ENCODE data around the gene NUDT3. TPM values are rescaled to one million over a fixed set of nuclear protein-coding genes. Genes with fewer than 3 reads are reported as not detected.

NUDT3 gene
- total RNA-seq, 1 experiment from 2014 or later, result 14.1 TPM

GRCh38 chr6:34318499-34319470, 73.7 kb downstream of the NUDT3 start:
- no peaks in the 10 kb centered on the region for H3K4me1 ChIP-seq
- no peaks in the 10 kb centered on the region for H3K27me3 ChIP-seq
- no peaks in the 10 kb centered on the region for H3K36me3 ChIP-seq
- H3K4me3 ChIP-seq, result no peak overlapping the region
- no peak overlapping the region for H3K27ac ChIP-seq
- H3K9me3 ChIP-seq (replicated peaks), result no peaks in the 10 kb centered on the region
- no peak for DNase-seq

DNA sequence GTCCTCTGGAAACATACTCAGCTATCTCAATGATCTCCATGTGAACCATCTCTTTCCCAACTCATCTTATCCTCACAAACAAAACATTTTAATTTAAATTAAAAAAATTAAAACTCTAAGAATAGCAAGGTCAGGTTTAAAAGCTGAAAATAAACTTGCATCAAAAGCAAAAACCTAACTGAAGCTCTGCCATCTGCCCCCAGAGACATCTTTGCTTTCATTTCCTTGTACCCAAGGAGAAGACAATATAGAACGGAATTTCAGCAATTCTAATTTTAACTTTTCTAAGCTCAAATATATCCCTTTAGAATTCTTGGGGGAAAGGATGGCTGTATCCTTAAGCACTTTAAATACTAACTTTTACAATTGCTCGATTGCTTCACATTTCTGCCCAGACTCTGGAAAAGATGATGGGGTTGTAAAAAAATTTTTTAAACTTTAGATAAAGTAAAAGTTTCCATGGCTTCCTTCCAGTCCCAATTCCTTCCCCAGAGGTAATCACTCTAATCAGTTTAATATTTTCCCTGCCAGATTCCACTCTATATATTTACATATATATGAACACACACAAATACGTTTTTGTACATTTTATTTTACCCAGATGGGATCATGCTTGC, 74.5 kb downstream of the NUDT3 start:
- H3K27ac ChIP-seq, result no peak overlapping the region

DNA sequence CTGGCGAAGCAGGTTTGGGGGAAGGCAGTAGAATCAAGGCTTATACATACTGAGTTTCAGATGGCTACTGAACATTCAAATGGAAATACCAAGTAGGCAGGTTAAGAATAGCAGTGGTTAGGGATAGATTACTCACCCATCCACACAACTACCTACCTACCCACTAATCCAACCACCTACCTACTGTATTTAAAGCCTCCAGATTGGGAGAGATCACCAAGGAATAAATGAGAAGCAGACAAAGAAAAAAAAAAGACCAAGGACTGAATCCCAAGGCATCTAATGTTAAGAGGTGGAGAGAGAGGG, 75.3 kb downstream of the NUDT3 start:
- Histone ChIP-seq H3K27me3 (no peaks in the 10 kb centered on the region), H3K9me3 (replicated peaks) (no peaks in the 10 kb centered on the region), H3K36me3 (no peaks in the 10 kb centered on the region), H3K4me1 (no peaks in the 10 kb centered on the region), H3K4me3 (no peak overlapping the region), H3K27ac (no peak overlapping the region)
- DNase-seq, result no peak

More for the DNA sequence above, 74.5 kb downstream of the NUDT3 start:
- Histone ChIP-seq H3K4me1 (no peaks in the 10 kb centered on the region), H3K27me3 (no peaks in the 10 kb centered on the region), H3K36me3 (no peaks in the 10 kb centered on the region), H3K4me3 (no peak overlapping the region), H3K9me3 (replicated peaks) (no peaks in the 10 kb centered on the region)
- no peak for DNase-seq

- no peaks in the 10 kb centered on the region for H3K4me1 ChIP-seq
- no peak for DNase-seq
- H3K36me3 ChIP-seq, result no peaks in the 10 kb centered on the region
- H3K9me3 ChIP-seq (replicated peaks), result no peaks in the 10 kb centered on the region
- no peak overlapping the region for H3K4me3 ChIP-seq
- H3K27me3 ChIP-seq, result no peaks in the 10 kb centered on the region
- no peak overlapping the region for H3K27ac ChIP-seq
Measured at GRCh38 chr6:34316431-34317171, 75.9 kb downstream of the NUDT3 start.

- H3K27ac ChIP-seq, result no peak overlapping the region
- no peak overlapping the region for H3K4me3 ChIP-seq
- no peaks in the 10 kb centered on the region for H3K27me3 ChIP-seq
- no peaks in the 10 kb centered on the region for H3K36me3 ChIP-seq
- no peaks in the 10 kb centered on the region for H3K9me3 ChIP-seq (replicated peaks)
- no peaks in the 10 kb centered on the region for H3K4me1 ChIP-seq
- DNase-seq, result no peak
Measured at GRCh38 chr6:34315780-34316179, 76.7 kb downstream of the NUDT3 start.

- Histone ChIP-seq H3K36me3 (no peaks in the 10 kb centered on the region), H3K4me3 (no peak overlapping the region), H3K27me3 (no peaks in the 10 kb centered on the region), H3K9me3 (replicated peaks) (no peaks in the 10 kb centered on the region), H3K27ac (no peak overlapping the region), H3K4me1 (no peaks in the 10 kb centered on the region)
- DNase-seq, result no peak
Measured at GRCh38 chr6:34315256-34315655, 77.2 kb downstream of the NUDT3 start.

- Histone ChIP-seq H3K36me3 (no peaks in the 10 kb centered on the region), H3K4me1 (no peaks in the 10 kb centered on the region)
- DNase-seq, result no peak
Measured at GRCh38 chr6:34312259-34312658, 80.2 kb downstream of the NUDT3 start.

DNA sequence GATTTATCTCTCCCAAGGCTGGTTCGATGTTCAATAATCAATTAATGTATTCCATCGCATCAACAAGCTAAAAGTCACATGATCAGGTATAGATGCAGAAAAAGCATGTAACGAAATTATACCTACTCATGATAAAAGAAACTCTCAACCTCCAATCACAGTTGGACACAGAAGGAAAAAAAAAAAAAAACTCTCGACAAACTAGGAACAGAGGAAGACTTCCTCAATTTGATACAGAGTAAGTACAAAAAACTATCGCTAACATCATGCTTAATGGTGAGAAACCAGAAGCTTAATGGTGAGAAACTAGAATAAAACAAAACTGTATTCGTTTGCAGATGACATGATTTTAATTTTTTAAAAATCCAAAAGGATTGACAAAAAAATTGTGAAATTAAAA, 81.7 kb downstream of the NUDT3 start:
- no peaks in the 10 kb centered on the region for H3K36me3 ChIP-seq
- no peaks in the 10 kb centered on the region for H3K27me3 ChIP-seq
- no peaks in the 10 kb centered on the region for H3K9me3 ChIP-seq (replicated peaks)
- DNase-seq, result no peak
- H3K4me3 ChIP-seq, result no peak overlapping the region
- H3K4me1 ChIP-seq, result peaks cover 8% of the 10 kb centered on the region
- H3K27ac ChIP-seq, result no peak overlapping the region

More at GRCh38 chr6:34312259-34312658, 80.2 kb downstream of the NUDT3 start:
- Histone ChIP-seq H3K4me3 (no peak overlapping the region), H3K27ac (no peak overlapping the region), H3K9me3 (replicated peaks) (no peaks in the 10 kb centered on the region), H3K27me3 (no peaks in the 10 kb centered on the region)

DNA sequence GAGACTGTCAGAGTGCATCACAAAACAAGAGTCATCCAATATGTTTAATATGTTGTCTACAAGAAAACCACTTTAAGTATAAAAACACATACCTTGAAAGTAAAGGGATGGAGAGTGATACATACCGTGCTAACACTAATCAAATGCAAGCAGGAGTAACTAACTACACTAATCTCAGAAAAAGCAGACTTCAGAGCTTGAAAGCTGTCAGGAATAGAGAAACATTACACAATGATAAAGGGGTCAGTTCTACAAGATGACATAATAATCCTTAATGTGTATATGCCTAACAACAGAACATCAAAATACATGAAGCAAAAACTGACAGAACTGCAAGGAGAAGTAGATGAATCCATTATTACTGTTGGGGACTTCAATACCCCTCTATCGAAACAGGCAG, 84.0 kb downstream of the NUDT3 start:
- Histone ChIP-seq H3K9me3 (replicated peaks) (no peaks in the 10 kb centered on the region), H3K4me3 (no peak overlapping the region), H3K4me1 (peaks cover 10% of the 10 kb centered on the region), H3K27me3 (no peaks in the 10 kb centered on the region), H3K36me3 (no peaks in the 10 kb centered on the region), H3K27ac (no peak overlapping the region)
- no peak for DNase-seq

DNA sequence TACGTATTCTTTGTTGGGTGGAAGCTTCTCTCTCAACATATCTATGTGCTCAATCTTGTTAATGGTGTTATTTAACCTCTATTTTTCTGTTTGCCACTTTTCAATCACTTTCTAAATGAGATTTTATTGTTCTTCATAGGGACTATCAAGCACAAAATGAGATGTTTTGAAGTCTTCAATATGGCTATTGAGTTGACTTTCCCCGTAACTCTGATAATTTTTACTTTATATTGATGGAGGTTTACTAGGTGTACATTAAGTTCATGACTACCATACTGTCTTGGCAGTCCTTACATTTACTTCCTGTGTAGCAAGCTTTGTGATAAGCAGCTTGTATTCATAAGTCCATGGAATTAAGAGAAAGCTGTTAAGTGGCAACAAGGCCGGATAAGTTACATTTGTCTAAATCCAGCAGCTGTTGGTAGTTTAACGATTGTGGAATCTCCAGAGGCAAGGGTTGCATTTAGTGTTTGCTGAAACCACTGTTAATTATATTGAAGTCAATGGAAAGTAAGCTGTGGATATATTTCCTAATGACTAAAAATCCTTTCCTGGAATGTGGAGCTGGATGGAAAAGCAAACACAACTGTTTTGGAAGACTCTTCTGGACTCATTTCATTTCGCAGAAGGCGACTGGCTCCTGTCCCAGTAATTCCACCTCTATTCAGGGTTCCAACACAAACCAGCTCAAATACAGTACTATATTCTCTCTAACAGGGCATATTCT, 86.3 kb downstream of the NUDT3 start:
- H3K4me3 ChIP-seq, result no peak overlapping the region
- DNase-seq, result peak; percentile 69 to 92
- H3K36me3 ChIP-seq, result no peaks in the 10 kb centered on the region
- no peaks in the 10 kb centered on the region for H3K27me3 ChIP-seq
- peaks cover 12% of the 10 kb centered on the region for H3K4me1 ChIP-seq
- no peak overlapping the region for H3K27ac ChIP-seq
- H3K9me3 ChIP-seq (replicated peaks), result no peaks in the 10 kb centered on the region

DNA sequence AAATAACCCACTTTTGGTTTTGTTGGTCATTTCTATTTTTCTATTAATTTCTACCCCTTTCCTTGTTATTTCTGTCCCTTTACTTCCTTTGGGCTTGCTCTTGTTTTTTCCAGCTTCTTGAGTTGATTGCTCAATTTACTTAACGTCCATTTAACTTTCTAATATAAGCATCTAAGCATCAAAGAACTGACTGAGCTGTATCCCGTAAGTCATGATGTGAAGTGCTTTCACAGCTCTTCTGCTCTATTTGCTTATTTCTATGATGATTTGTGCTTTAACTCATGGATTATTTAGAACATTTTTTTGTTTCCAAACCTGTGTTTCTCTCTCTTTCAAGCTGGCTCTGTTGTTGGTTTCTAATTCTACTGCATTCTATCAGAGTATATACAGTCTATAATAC, 87.0 kb downstream of the NUDT3 start:
- no peak overlapping the region for H3K4me3 ChIP-seq
- no peaks in the 10 kb centered on the region for H3K9me3 ChIP-seq (replicated peaks)
- H3K36me3 ChIP-seq, result no peaks in the 10 kb centered on the region
- no peak overlapping the region for H3K27ac ChIP-seq
- DNase-seq, result no peak
- no peaks in the 10 kb centered on the region for H3K27me3 ChIP-seq
- peaks cover 16% of the 10 kb centered on the region for H3K4me1 ChIP-seq

DNA sequence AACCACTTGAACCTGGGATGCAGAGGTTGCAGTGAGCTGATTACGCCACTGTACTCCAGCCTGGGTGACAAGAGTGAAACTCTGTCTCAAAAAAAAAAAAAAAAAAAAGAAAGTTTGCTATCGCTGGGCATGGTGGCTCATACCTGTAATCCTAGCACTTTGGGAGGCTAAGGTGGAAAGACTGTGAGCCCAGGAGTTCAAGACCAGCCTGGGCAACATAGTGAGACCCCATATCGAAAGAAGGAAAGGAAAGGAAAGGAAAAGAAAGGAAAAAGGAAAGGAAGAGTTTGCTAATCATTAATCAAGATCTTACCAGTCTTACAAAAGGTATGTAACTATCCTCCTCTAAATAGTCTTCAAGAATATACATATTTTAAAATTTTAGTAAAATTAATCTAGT, 88.3 kb downstream of the NUDT3 start:
- Histone ChIP-seq H3K9me3 (replicated peaks) (no peaks in the 10 kb centered on the region), H3K27ac (no peak overlapping the region), H3K27me3 (no peaks in the 10 kb centered on the region), H3K4me1 (peaks cover 16% of the 10 kb centered on the region), H3K4me3 (no peak overlapping the region), H3K36me3 (no peaks in the 10 kb centered on the region)
- DNase-seq, result no peak

DNA sequence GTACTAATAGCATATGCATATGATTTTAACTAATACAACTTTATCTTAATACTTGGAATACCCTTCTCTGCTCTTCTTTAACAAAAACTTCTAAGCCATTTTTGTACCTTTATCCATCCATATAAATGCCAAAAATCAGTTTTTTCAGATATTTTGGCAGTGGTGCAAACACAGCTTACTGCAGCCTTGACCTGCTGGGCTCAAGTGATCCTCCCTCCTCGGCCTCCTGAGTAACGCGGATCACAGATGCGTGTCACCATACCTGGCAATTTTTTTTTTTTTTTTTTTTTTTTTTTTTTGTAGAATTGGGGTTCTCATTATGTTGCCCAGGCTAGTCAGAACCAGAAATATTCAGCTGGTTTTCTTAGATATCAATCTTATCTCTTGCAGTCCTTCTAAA, 89.5 kb downstream of the NUDT3 start:
- H3K27ac ChIP-seq, result no peak overlapping the region

DNA sequence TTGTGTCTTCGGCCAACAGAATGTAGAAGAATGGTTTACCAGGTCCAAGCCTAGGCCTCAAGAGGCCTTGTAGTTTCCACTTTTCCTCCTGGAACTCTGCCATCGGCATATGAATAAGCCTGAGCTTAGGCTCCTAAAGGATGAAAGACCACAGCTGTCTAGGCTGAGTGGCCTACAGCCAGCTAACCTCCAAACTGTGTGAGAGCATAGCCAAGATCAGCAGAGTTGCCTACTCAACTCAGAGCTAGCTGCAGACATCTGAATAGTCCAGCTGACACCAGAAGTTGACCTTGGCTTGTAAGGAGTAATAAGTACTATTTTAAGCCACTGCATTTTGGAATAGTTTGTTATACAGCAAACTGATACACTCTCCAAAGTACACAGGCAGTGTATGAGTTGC, 91.1 kb downstream of the NUDT3 start:
- no peak overlapping the region for H3K27ac ChIP-seq
- H3K4me3 ChIP-seq, result no peak overlapping the region
- H3K4me1 ChIP-seq, result peaks cover 10% of the 10 kb centered on the region
- H3K27me3 ChIP-seq, result no peaks in the 10 kb centered on the region
- H3K36me3 ChIP-seq, result no peaks in the 10 kb centered on the region
- DNase-seq, result peak; percentile 74 to 82
- no peaks in the 10 kb centered on the region for H3K9me3 ChIP-seq (replicated peaks)

More for the DNA sequence above, 89.5 kb downstream of the NUDT3 start:
- Histone ChIP-seq H3K27me3 (no peaks in the 10 kb centered on the region), H3K9me3 (replicated peaks) (no peaks in the 10 kb centered on the region), H3K4me1 (peaks cover 16% of the 10 kb centered on the region), H3K36me3 (no peaks in the 10 kb centered on the region), H3K4me3 (no peak overlapping the region)
- DNase-seq, result no peak

Measured in SJCRH30 (cell line).